ENCODE measurements around the gene TEP1. TPM values are rescaled to one million over a fixed set of nuclear protein-coding genes. Genes with fewer than 3 reads are reported as not detected.
A peak's percentile ranks its signal among the peaks of the same experiment; 100 is the strongest.
"Not testable (repeated sequence)": the region's sequence is repeated elsewhere in the genome, so short reads cannot be mapped to it uniquely, and the experiment has no call there.

TEP1 gene
- total RNA-seq, 4 donors from 2014 or later = 17.2 to 28.8 (median 22.9) TPM

DNA sequence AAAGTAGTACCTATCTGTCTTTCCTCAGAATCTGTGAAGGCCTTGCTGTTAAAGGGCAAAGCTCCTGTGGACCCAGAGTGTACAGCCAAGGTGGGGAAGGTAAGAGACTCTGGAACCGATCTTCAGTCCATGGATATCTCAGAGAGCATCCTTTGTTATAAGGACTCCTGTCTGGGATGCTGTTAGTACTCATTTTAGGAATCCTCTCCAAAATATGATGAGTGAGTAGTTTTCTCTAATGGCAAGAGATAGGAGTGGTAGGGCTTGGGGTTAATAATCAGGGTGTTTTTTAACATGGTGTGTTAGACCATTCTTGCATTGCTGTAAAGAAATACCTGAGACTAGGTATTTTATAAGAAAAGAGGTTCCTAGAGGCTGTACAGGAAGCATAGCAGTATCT, 67.9 kb downstream of the TEP1 start:
- intact Hi-C loops (cut with DNase I) = no loop called here
- 91% methylated on average over 1 of the region's 1 CpG for WGBS
- peaks cover 10 to 54% (median 42%) of the 10 kb centered on the region in 4 donors for H3K36me3 ChIP-seq

DNA sequence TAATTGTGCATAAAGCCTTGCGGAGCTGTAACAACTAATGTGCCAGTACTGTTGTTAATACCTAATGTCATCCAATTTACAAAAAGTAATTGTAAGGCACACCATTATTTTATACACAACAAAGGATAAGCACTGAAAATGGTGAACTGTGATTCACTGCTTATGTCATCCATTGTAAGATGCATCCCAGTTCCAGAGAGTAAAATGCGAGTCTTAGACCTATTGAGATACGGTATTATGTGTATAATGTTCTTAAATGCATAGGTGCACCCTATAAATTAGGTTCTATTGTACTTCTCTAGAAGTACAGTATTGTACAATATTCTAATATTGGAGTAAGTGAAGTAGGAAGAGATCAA, 69.5 kb downstream of the TEP1 start:
- H3K4me1 ChIP-seq = peaks cover 9 to 15% (median 11%) of the 10 kb centered on the region in 4 donors
- H3K4me3 ChIP-seq = peak overlapping the region; percentile 57 to 84 (median 66)
- TF ChIP-seq POLR2AphosphoS5 (IDR thresholded peaks at IDR 0.05) (no peak), EP300 (IDR thresholded peaks at IDR 0.05) (no peak), POLR2A (IDR thresholded peaks at IDR 0.05; ENCODE audit: low read depth) (no peak)
- TF ChIP-seq, protein P1, sequence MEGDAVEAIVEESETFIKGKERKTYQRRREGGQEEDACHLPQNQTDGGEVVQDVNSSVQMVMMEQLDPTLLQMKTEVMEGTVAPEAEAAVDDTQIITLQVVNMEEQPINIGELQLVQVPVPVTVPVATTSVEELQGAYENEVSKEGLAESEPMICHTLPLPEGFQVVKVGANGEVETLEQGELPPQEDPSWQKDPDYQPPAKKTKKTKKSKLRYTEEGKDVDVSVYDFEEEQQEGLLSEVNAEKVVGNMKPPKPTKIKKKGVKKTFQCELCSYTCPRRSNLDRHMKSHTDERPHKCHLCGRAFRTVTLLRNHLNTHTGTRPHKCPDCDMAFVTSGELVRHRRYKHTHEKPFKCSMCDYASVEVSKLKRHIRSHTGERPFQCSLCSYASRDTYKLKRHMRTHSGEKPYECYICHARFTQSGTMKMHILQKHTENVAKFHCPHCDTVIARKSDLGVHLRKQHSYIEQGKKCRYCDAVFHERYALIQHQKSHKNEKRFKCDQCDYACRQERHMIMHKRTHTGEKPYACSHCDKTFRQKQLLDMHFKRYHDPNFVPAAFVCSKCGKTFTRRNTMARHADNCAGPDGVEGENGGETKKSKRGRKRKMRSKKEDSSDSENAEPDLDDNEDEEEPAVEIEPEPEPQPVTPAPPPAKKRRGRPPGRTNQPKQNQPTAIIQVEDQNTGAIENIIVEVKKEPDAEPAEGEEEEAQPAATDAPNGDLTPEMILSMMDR (IDR thresholded peaks at IDR 0.05) = no peak
- H3K27ac ChIP-seq (replicated peaks in 1 of 4) = peak overlapping the region; percentile 87 to 95 (median 90)
- DNase-seq (ENCODE audit: extremely low spot score) = no peak
- no peaks in the 10 kb centered on the region for H3K27me3 ChIP-seq
- no peaks in the 10 kb centered on the region for H3K9me3 ChIP-seq
- peaks cover 10 to 39% (median 28%) of the 10 kb centered on the region in 4 donors for H3K36me3 ChIP-seq
- WGBS = 2% methylated on average over 3 of the region's 3 CpGs
- intact Hi-C loops (cut with DNase I) = loop anchor here (5.0 kb wide), 1 partner anchor 113 kb away; the partner anchor contains the start of gene APEX1

More for the DNA sequence above, 67.9 kb downstream of the TEP1 start:
- H3K4me1 ChIP-seq = peaks cover 9 to 15% (median 11%) of the 10 kb centered on the region in 4 donors
- no peak overlapping the region for H3K27ac ChIP-seq (replicated peaks in 1 of 4)
- H3K27me3 ChIP-seq = no peaks in the 10 kb centered on the region
- no peak for TF ChIP-seq EP300 (IDR thresholded peaks at IDR 0.05)
- no peak for TF ChIP-seq POLR2A (IDR thresholded peaks at IDR 0.05; ENCODE audit: low read depth)
- TF ChIP-seq, protein P1 (IDR thresholded peaks at IDR 0.05) = no peak
- no peak for TF ChIP-seq POLR2AphosphoS5 (IDR thresholded peaks at IDR 0.05)
- no peak for DNase-seq (ENCODE audit: extremely low spot score)
- no peaks in the 10 kb centered on the region for H3K9me3 ChIP-seq
- H3K4me3 ChIP-seq = no peak overlapping the region

- Histone ChIP-seq H3K9me3 (no peaks in the 10 kb centered on the region), H3K36me3 (peaks cover 7 to 33% (median 22%) of the 10 kb centered on the region in 4 donors), H3K4me3 (peak within 1 kb of the TSS; percentile 57 to 84 (median 66)), H3K27ac (replicated peaks in 1 of 4) (peak within 1 kb of the TSS; percentile 87 to 95 (median 90)), H3K27me3 (no peaks in the 10 kb centered on the region), H3K4me1 (peaks cover 9 to 15% (median 11%) of the 10 kb centered on the region in 4 donors)
- peak; percentile 98 for DNase-seq (ENCODE audit: extremely low spot score)
- 0% methylated on average over 25 of the region's 50 CpGs for WGBS
- intact Hi-C loops (cut with DNase I) = loop anchor here (5.0 kb wide), 1 partner anchor 114 kb away; the partner anchor contains the start of gene APEX1
- TF ChIP-seq EP300 (IDR thresholded peaks at IDR 0.05) (no peak), POLR2AphosphoS5 (IDR thresholded peaks at IDR 0.05) (peak; percentile 97 to 99), POLR2A (IDR thresholded peaks at IDR 0.05; ENCODE audit: low read depth) (peak; percentile 98)
- TF ChIP-seq, protein P1 (IDR thresholded peaks at IDR 0.05) = no peak
Measured at GRCh38 chr14:20343092-20343861, 70.0 kb downstream of the TEP1 start, which contains the start of gene PARP2. PARP2 (plus strand) TSS chr14:20343635; CDS start chr14:20343642, 7 bp downstream.

- no peaks in the 10 kb centered on the region for H3K27me3 ChIP-seq
- no peak for DNase-seq (ENCODE audit: extremely low spot score)
- 68% methylated on average over 2 of the region's 2 CpGs for whole genome bisulfite sequencing
- H3K4me3 ChIP-seq = peak overlapping the region; percentile 57 to 84 (median 66)
- intact Hi-C loops (cut with DNase I) = loop anchor here (5.0 kb wide), 1 partner anchor 116 kb away; the partner anchor contains the start of gene APEX1
- peak overlapping the region; percentile 87 to 95 (median 90) for H3K27ac ChIP-seq (replicated peaks in 1 of 4)
- TF ChIP-seq, protein P1 (IDR thresholded peaks at IDR 0.05) = no peak
- TF ChIP-seq EP300 (IDR thresholded peaks at IDR 0.05) (no peak), POLR2A (IDR thresholded peaks at IDR 0.05; ENCODE audit: low read depth) (no peak), POLR2AphosphoS5 (IDR thresholded peaks at IDR 0.05) (no peak)
- no peaks in the 10 kb centered on the region for H3K9me3 ChIP-seq
- H3K36me3 ChIP-seq = peaks cover 0 to 19% (median 10%) of the 10 kb centered on the region in 4 donors
- peaks cover 9 to 15% (median 11%) of the 10 kb centered on the region in 4 donors for H3K4me1 ChIP-seq
Measured at GRCh38 chr14:20341646-20342045, 71.7 kb downstream of the TEP1 start.

DNA sequence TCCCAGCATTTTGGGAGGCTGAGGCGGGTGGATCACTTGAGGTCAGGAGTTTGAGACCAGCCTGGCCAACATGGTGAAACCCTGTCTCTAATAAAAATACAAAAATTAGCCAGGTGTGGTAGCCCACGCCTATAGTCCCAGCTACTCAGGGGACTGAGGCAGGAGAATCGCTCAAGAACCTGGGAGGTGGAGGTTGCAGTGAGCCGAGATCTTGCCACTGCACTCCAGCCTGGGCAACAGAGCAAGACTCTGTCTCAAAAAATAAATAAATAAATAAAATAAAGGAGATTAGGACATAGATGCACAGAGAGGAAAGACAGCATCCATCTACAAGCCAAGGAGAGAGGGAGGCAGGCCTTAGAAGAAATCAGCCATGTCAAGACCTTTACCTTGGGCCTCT, 72.3 kb downstream of the TEP1 start:
- not testable (repeated sequence) for H3K9me3 ChIP-seq; H3K27me3 ChIP-seq; DNase-seq (ENCODE audit: extremely low spot score); H3K4me3 ChIP-seq; H3K27ac ChIP-seq (replicated peaks in 1 of 4)
- 94% methylated on average over 4 of the region's 4 CpGs for whole genome bisulfite sequencing
- peaks cover 9 to 15% (median 11%) of the 10 kb centered on the region in 4 donors for H3K4me1 ChIP-seq
- intact Hi-C loops (cut with DNase I) = loop anchor here (5.0 kb wide), 1 partner anchor 116 kb away; the partner anchor contains the start of gene APEX1
- H3K36me3 ChIP-seq = peaks cover 0 to 12% (median 5%) of the 10 kb centered on the region in 4 donors

All from esophagus muscularis mucosa (tissue), 4 donors.